Skeletal muscle satellite cell (primary cell): ENCODE results near the gene COX5A. TPM values are rescaled to one million over a fixed set of nuclear protein-coding genes. Genes with fewer than 3 reads are reported as not detected.

Experiments
- H3K27me3 ChIP-seq: 2 replicates; pipeline ENCODE4 v1.7.0; 2013; ENCODE audit warnings: low read length; ENCODE audit not compliant: control insufficient read depth, insufficient read depth
- H3K36me3 ChIP-seq: 2 replicates; pipeline ENCODE4 v1.7.0; 2013; ENCODE audit warnings: mild to moderate bottlenecking, control low read depth, low read length; ENCODE audit not compliant: insufficient read depth
- H3K4me1 ChIP-seq: 2 replicates; pipeline ENCODE4 v1.7.0; 2013; ENCODE audit warnings: low read length; ENCODE audit not compliant: control insufficient read depth, insufficient read depth
- H3K4me2 ChIP-seq: 2 replicates; pipeline ENCODE4 v1.7.0; 2013; ENCODE audit warnings: mild to moderate bottlenecking, low read length
- H3K4me3 ChIP-seq: 2 replicates; pipeline ENCODE4 v1.7.0; 2013; ENCODE audit warnings: low read length
- H3K9ac ChIP-seq: 2 replicates; pipeline ENCODE4 v1.7.0; 2013; ENCODE audit warnings: mild to moderate bottlenecking, low read depth, low read length, moderate library complexity
- H3K9me3 ChIP-seq: replicated peaks from 2 replicates; pipeline ENCODE4 v1.7.0; 2013; ENCODE audit warnings: mild to moderate bottlenecking, control low read depth, low read length
- small RNA-seq: library from RNA; depleted of rRNA; stranded (forward); fragments of <200 nt; gene quantifications from one replicate; pipeline ENCODE3, GENCODE V24; 2012

Gene COX5A

DNA sequence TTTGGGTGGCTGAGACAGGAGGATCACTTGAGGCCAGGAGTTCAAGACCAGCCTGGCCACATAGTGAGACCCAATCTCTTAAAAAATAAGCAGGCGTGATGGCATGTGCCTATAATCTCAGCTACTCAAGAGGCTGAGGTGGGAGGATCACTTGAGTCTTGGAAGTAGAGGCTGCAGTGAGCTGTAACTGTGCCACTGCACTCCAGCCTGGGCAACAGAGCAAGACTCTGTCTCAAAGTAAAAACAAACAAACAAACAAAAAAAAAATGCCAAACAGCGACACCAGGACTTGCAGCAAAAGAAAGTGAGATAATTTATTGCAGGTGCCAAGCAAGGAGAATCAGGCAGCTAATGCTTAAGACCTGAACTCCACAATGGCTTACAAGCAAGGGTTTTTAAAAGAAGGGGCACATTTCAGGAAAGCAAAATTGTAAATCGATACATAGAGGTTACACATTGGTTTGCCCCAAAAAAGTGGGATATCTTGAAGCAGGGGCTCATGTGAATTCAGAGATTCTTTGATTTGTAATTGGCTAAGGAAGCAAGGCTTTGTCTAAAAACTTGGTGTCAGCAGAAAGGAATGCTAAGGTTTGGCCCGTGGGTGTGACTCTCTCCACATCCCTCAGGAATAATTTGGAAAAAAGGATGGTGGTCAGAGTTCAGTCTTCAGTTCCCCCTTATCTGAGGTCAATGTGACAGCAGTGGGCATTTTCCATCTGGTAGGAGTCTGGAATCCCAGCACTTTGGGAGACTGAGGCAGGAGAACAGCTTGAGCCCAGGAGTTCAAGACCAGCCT lies 53.2 kb downstream of the COX5A start:
- Histone ChIP-seq H3K9me3 (no peaks in the 10 kb centered on the region), H3K27me3 (no peaks in the 10 kb centered on the region), H3K4me3 (no peak overlapping the region), H3K36me3 (no peaks in the 10 kb centered on the region), H3K4me2 (no peak overlapping the region), H3K4me1 (peaks cover 19% of the 10 kb centered on the region), H3K9ac (no peak overlapping the region)

DNA sequence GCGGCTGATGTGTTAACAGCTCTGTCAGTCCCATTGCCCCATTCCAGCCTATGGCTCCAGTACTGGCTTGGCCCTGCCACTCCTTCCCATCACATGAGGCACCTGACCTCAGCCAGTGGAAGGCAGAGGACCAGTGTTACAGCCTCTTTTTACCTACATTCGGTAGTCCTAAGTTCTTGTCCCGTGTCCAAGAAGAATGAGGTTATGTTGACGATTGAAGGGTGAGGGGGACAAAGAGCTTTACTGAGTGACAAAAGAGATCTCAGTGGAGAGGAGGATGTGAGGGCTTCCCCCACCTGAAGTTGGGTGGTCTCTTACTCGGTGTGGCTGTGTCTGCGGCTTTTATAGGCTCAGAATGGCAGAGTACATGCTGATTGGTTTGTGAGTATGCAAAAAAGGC lies 55.3 kb downstream of the COX5A start:
- no peaks in the 10 kb centered on the region for H3K9me3 ChIP-seq
- no peak overlapping the region for H3K4me3 ChIP-seq
- H3K4me1 ChIP-seq: peaks cover 12% of the 10 kb centered on the region
- H3K36me3 ChIP-seq: no peaks in the 10 kb centered on the region
- H3K4me2 ChIP-seq: no peak overlapping the region
- no peak overlapping the region for H3K9ac ChIP-seq
- no peaks in the 10 kb centered on the region for H3K27me3 ChIP-seq

DNA sequence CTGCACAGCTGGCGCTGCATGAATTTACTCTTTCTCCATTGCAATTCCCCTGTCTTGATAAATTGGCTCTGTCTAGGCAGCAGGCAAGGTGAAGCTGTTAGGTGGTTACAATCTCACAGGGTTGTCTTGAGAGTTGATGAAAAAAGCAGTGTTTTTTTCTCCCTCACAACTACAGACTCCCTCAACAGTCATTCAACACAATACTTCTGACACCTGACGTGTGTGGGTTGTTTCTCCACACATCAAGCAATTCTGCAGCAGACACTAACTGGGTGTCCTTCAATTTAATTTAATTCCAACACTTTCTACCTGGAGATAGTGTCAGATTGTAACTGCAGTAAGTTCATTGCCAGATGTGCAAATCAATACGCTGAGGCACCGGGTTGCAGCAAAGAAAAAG lies 59.6 kb downstream of the COX5A start:
- H3K9me3 ChIP-seq: no peaks in the 10 kb centered on the region
- peaks cover 3% of the 10 kb centered on the region for H3K4me1 ChIP-seq
- no peak overlapping the region for H3K4me3 ChIP-seq
- H3K36me3 ChIP-seq: no peaks in the 10 kb centered on the region
- H3K27me3 ChIP-seq: no peaks in the 10 kb centered on the region
- no peak overlapping the region for H3K9ac ChIP-seq
- no peak overlapping the region for H3K4me2 ChIP-seq

DNA sequence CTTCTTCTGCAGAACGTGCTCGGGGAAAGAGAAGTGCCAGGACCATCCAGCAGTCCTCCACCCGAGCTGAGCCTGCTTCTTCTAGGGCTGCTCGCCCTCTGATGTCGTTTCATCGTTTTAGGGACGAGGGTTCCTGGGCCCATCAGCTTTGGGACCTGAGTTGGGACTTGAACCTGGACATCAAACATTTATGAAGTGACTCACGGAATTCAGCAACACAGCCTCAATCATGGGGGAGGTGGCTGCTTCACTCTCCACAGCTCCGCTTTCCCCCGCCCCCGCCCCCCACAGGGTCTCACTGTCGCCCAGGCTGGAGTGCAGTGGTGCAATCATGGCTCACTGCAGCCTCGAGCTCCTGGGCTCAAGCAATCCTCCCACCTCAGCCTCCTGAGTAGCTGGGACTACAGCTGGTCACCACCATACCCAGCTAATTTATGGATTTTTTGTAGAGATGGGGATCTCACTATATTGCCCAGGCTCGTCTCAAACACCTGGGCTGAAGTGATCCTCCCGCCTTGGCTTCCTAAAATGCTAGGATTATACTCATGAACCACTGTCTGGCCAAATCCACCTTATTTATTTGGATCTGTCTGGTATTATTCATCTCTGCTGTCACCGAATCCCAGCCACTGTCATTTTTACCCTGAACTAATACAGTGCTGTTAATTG lies 64.0 kb downstream of the COX5A start:
- H3K9ac ChIP-seq: peak overlapping the region; percentile 93

DNA sequence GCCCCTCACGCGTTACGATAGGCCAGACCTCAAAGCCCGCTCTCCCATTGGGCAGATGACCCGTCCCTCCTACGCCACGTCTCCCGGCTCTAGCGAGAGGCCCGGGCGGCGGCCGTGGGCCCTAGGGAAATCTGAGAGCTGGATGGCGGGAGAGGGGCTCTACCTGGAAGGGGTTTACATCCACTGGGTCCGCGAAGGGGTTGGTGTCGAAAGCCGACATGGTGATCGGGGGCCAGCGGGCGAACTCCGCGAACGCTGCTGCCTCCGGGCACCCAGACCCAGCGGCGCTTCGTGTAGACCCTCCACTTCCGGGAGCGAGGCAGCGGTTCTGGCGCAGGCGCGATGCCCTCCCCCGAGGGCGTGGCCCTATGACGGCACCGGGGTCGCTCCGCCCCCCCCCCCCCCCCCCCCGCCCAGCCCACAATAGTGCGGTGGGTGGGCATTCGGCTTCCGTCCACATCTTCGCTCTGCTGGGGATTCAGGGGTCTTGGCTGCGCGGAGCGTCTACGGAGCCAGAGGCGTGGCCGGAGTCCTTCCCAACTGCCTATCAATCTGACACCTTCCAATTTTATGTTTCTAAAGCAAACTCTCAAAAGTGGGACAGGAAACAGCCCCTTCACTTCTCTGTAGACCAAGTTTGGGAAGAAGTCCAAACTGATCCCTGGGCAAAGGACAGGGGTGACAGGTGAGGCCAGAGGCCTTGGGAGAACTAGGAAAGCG lies 64.7 kb downstream of the COX5A start, which contains the start of gene SCAMP2:
Gene SCAMP2 (minus strand): TSS at position 330 of the 720 bp plus-strand sequence. CDS start 110 bp downstream, at position 220.
- H3K9ac ChIP-seq: peak within 1 kb of the TSS; percentile 93
- H3K27me3 ChIP-seq: no peaks in the 10 kb centered on the region
- peak within 1 kb of the TSS; percentile 91 for H3K4me2 ChIP-seq
- no peaks in the 10 kb centered on the region for H3K9me3 ChIP-seq
- peaks cover 19% of the 10 kb centered on the region for H3K4me1 ChIP-seq
- peaks cover 4% of the 10 kb centered on the region for H3K36me3 ChIP-seq
- H3K4me3 ChIP-seq: peak within 1 kb of the TSS; percentile 91

More for the DNA sequence above, 64.0 kb downstream of the COX5A start:
- peaks cover 4% of the 10 kb centered on the region for H3K36me3 ChIP-seq
- H3K4me2 ChIP-seq: peak overlapping the region; percentile 91
- H3K9me3 ChIP-seq: no peaks in the 10 kb centered on the region
- H3K4me3 ChIP-seq: peak overlapping the region; percentile 91
- peaks cover 19% of the 10 kb centered on the region for H3K4me1 ChIP-seq
- H3K27me3 ChIP-seq: no peaks in the 10 kb centered on the region

DNA sequence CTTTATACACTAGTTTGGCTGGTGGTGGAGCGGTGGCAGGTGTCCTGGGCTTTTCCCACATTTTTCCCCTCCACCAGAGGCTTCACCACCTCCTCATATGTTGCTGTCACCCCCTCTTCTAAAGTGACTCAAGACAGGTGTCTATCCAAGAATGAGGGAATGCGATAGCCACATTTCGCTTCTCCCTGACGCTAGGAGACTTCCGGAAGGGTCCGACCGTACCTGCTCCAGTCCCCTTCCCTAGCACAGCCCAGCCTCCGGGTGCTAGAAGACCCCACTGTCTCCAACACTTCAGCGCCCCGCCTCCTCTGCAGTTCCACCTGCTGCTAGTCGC lies 65.2 kb downstream of the COX5A start:
- Histone ChIP-seq H3K9ac (peak overlapping the region; percentile 93), H3K27me3 (no peaks in the 10 kb centered on the region), H3K9me3 (no peaks in the 10 kb centered on the region), H3K36me3 (peaks cover 5% of the 10 kb centered on the region), H3K4me3 (peak overlapping the region; percentile 91), H3K4me2 (peak overlapping the region; percentile 91), H3K4me1 (peaks cover 19% of the 10 kb centered on the region)

DNA sequence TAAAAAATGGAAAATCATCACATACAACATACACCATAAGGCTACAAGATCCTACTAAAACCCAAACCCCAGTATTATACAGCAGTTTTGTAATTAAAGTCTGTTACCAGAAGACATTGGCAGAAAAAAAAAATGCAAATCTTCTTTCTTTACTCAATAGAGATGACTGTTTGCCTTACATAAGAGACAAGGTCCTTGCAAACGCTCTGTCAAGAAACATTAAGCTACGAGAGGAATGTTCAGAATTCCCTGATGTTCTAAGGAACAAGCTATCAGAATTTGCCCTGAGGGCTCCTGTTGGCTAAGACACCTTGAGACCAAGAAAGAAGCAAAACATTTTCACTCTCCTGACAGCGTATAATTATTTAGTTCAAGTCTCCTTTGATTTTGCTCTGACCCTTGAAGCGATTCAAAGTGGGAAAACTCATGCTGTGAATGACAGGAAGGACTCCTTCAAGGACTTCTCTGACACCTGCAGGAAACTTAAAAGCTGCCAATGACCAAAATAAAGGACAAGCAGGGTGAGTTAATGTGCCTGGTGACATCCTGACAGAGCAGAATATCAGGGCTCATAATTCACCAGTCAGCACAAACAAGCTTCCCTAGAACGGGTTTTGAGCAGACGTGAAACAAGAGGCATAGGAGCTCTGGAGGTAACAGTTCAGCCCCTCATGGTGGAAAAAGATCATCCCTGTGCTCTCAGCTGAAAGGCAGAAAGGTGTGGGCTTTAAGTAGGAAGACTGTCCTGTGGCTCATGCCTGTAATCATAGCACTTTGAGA lies 67.2 kb downstream of the COX5A start:
- H3K9me3 ChIP-seq: no peaks in the 10 kb centered on the region
- H3K4me2 ChIP-seq: peak overlapping the region; percentile 8
- H3K4me3 ChIP-seq: no peak overlapping the region
- H3K36me3 ChIP-seq: peaks cover 9% of the 10 kb centered on the region
- no peaks in the 10 kb centered on the region for H3K27me3 ChIP-seq
- H3K4me1 ChIP-seq: peaks cover 28% of the 10 kb centered on the region
- peak overlapping the region; percentile 0 for H3K9ac ChIP-seq

Small RNAs within 50 kb of the gene (small RNA-seq; reads per million reads assigned to genes)
- gene RF00019: not detected
